PC-9 (cell line): ENCODE measurements around the gene CFAP65. TPM values are rescaled to one million over a fixed set of nuclear protein-coding genes. Genes with fewer than 3 reads are reported as not detected.

Experiments
- BruUV-seq: library from RNA; stranded (reverse); fragments of 400-500 nt; replicated peaks from 2 replicates; lab custom pipeline; 2021; lab: Mats Ljungman, UMichigan
- CTCF ChIA-PET: fragments of 300-600 bp; sonication (Branson Sonifier 250); formaldehyde crosslinking; loops from one replicate; lab custom pipeline; 2022; ENCODE audit warnings: antibody characterized with exemption; lab: Charles Lee
- POLR2A ChIA-PET: fragments of 300-600 bp; sonication (Branson Sonifier 250); formaldehyde crosslinking; loops from one replicate; lab custom pipeline; 2022; ENCODE audit warnings: antibody characterized with exemption; ENCODE audit not compliant: unreplicated experiment; lab: Charles Lee
- DNase-seq, 2 experiments: peaks; one replicate each; pipeline versions ENCODE4 v3.0.0 to v3.0.0-alpha.2; 2015 to 2022; ENCODE audit warnings: mixed read lengths in 1 of 2
- H2AFZ ChIP-seq: fragments of 200-600 bp; sonication (generic); 2 replicates; pipeline ENCODE4 v1.8.1; 2017; ENCODE audit warnings: antibody characterized with exemption
- H3F3A ChIP-seq: fragments of 200-600 bp; sonication (generic); 2 replicates; pipeline ENCODE4 v1.8.1; 2017; ENCODE audit warnings: antibody characterized with exemption, mild to moderate bottlenecking, low read depth; ENCODE audit not compliant: insufficient read depth
- H3K27ac ChIP-seq: fragments of 200-600 bp; sonication (generic); 2 replicates; pipeline ENCODE4 v1.6.1; 2016; ENCODE audit warnings: mixed run types
- H3K27me3 ChIP-seq: fragments of 200-600 bp; sonication (generic); 2 replicates; pipeline ENCODE4 v1.6.1; 2016; ENCODE audit warnings: low read depth, mixed run types; ENCODE audit not compliant: insufficient read depth
- H3K36me3 ChIP-seq: fragments of 200-600 bp; sonication (generic); 2 replicates; pipeline ENCODE4 v1.6.1; 2016; ENCODE audit warnings: low read depth, mixed run types
- H3K4me1 ChIP-seq: fragments of 200-600 bp; sonication (generic); replicated peaks from 2 replicates; pipeline ENCODE4 v1.6.1; 2016; ENCODE audit warnings: mixed run types; ENCODE audit not compliant: insufficient read depth
- H3K4me2 ChIP-seq: fragments of 200-600 bp; sonication (generic); 2 replicates; pipeline ENCODE4 v1.6.1; 2017; ENCODE audit warnings: mixed run types
- H3K4me3 ChIP-seq: fragments of 200-600 bp; sonication (generic); 2 replicates; pipeline ENCODE4 v1.6.1; 2016; ENCODE audit warnings: mixed run types
- H3K79me2 ChIP-seq: fragments of 200-600 bp; sonication (generic); 2 replicates; pipeline ENCODE4 v1.6.1; 2017; ENCODE audit warnings: low read depth, mixed run types
- H3K9me2 ChIP-seq: fragments of 200-600 bp; sonication (generic); 2 replicates; pipeline ENCODE4 v1.8.1; 2017; ENCODE audit warnings: mild to moderate bottlenecking; ENCODE audit not compliant: insufficient read depth
- H3K9me3 ChIP-seq: fragments of 200-600 bp; sonication (generic); 2 replicates; pipeline ENCODE4 v1.8.1; 2016; ENCODE audit warnings: low read depth; ENCODE audit not compliant: insufficient read depth
- H4K20me1 ChIP-seq: fragments of 200-600 bp; sonication (generic); 2 replicates; pipeline ENCODE4 v1.8.1; 2017; ENCODE audit not compliant: insufficient read depth
- EZH2 ChIP-seq: fragments of 200-600 bp; sonication (generic); IDR thresholded peaks from 2 replicates; pipeline ENCODE4 v1.8.0; 2017; ENCODE audit warnings: antibody characterized with exemption, low read depth
- intact Hi-C: fragments of 100-400 bp; cut with micrococcal nuclease; formaldehyde crosslinking; loops from one replicate; pipeline ENCODE4 v1.10.0; 2022; ENCODE audit not compliant: unreplicated experiment
- total RNA-seq: library from RNA; stranded (reverse); gene quantifications from 2 replicates; pipeline ENCODE4 v1.2.3, GENCODE V29; 2021
- TF ChIP-seq, protein P1 (sequence below): fragments of 200-600 bp; sonication (generic); conservative IDR thresholded peaks from 2 replicates; pipeline ENCODE4 v1.6.1; 2017; ENCODE audit warnings: mixed run types, antibody characterized with exemption, mild to moderate bottlenecking, moderate library complexity

Gene CFAP65
- total RNA-seq, 1 experiment from 2014 or later = not detected

DNA sequence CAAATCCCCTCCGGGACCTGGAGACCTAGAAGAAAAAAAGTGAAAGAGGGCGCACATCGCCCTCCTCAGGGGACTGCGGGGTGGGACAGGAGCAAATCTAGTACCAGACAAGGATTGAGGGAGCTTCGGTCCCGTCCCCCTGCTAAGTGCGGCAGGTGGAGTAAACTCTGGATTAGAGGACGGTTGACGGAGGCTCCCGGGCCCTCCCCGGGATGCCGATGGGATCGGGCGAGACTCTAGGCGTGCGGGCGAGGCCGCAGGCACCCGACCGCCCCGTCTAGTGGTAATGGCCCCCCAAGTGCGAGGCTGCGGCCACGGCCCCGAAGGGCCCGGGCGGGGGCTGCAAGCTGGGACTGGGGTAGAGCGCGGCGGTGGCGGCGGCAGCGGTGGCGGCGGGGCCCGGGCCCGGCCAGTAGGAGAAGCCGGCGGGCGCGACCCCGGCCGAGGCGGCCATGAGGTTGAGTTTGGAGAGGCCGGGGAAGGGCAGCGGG is 59.9 kb downstream of the CFAP65 start:
- Histone ChIP-seq H3K4me2 (no peak overlapping the region), H3K9me3 (no peaks in the 10 kb centered on the region), H3K27ac (no peak overlapping the region), H4K20me1 (no peaks in the 10 kb centered on the region), H3K9me2 (no peaks in the 10 kb centered on the region), H3K79me2 (no peaks in the 10 kb centered on the region), H2AFZ (no peak overlapping the region), H3K36me3 (no peaks in the 10 kb centered on the region), H3K4me1 (no peaks in the 10 kb centered on the region), H3F3A (no peaks in the 10 kb centered on the region), H3K4me3 (no peak overlapping the region), H3K27me3 (peaks cover 48% of the 10 kb centered on the region)
- CTCF ChIA-PET = no interaction called here
- POLR2A ChIA-PET = no interaction called here
- BruUV-seq = no TSS peak
- intact Hi-C loops = loop anchor here (5.0 kb wide), 1 partner anchor 104 kb away; no protein-coding TSS in a partner anchor
- no peak for DNase-seq
- no peak for TF ChIP-seq EZH2
- TF ChIP-seq, protein P1, sequence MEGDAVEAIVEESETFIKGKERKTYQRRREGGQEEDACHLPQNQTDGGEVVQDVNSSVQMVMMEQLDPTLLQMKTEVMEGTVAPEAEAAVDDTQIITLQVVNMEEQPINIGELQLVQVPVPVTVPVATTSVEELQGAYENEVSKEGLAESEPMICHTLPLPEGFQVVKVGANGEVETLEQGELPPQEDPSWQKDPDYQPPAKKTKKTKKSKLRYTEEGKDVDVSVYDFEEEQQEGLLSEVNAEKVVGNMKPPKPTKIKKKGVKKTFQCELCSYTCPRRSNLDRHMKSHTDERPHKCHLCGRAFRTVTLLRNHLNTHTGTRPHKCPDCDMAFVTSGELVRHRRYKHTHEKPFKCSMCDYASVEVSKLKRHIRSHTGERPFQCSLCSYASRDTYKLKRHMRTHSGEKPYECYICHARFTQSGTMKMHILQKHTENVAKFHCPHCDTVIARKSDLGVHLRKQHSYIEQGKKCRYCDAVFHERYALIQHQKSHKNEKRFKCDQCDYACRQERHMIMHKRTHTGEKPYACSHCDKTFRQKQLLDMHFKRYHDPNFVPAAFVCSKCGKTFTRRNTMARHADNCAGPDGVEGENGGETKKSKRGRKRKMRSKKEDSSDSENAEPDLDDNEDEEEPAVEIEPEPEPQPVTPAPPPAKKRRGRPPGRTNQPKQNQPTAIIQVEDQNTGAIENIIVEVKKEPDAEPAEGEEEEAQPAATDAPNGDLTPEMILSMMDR = peak; percentile 19; the same call in 1 of the 2 replicates

DNA sequence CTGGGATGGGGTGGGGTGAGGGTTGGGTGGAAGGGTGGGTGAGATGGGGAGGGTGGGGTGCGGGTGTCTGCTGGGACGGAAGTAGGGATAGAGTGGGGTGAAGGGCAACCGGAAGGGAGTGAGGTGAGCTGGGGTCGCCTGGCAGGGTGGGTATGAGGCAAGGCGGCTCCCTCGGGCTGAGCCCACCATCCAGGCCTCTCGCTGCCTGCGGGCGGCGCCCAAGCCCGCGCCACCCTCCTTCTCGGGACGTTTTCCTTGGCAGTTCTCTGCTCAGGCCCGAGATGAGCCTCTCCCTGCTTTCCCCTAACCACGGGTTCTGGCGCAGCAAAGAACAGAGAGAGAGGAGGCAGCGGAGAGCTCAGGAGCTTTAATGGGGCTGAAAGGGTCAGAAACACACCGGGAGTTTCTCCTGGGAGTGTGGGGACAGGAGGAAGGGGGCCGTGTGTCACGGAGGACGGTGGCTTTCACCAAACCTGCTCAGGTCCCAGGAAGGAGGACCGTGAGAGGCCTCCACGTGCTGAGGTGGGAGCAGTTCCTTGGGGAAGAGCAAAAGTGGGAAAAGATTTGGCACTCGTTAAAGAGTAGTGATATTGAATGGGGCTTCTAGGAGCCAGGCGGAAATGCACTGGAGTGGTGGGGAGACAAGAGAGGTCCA is 60.5 kb downstream of the CFAP65 start:
- intact Hi-C loops = loop anchor here (5.0 kb wide), 1 partner anchor 104 kb away; no protein-coding TSS in a partner anchor
- Histone ChIP-seq H3K9me3 (no peaks in the 10 kb centered on the region), H3K79me2 (no peaks in the 10 kb centered on the region), H4K20me1 (no peaks in the 10 kb centered on the region), H3K9me2 (no peaks in the 10 kb centered on the region), H3K4me1 (no peaks in the 10 kb centered on the region), H2AFZ (no peak overlapping the region), H3K4me2 (no peak overlapping the region), H3F3A (no peaks in the 10 kb centered on the region), H3K4me3 (no peak overlapping the region), H3K27ac (no peak overlapping the region), H3K27me3 (peaks cover 43% of the 10 kb centered on the region), H3K36me3 (no peaks in the 10 kb centered on the region)
- BruUV-seq = no TSS peak
- TF ChIP-seq EZH2 = no peak
- TF ChIP-seq, protein P1 = peak; percentile 32; the same call in 1 of the 2 replicates
- ChIA-PET CTCF (interaction anchor here (0.6 to 1.2 kb wide), 8 partner anchors 13 to 409 kb away, joined by 3 to 10 read pairs (median 4); no protein-coding TSS in a partner anchor), POLR2A (no interaction called here)
- no peak for DNase-seq

DNA sequence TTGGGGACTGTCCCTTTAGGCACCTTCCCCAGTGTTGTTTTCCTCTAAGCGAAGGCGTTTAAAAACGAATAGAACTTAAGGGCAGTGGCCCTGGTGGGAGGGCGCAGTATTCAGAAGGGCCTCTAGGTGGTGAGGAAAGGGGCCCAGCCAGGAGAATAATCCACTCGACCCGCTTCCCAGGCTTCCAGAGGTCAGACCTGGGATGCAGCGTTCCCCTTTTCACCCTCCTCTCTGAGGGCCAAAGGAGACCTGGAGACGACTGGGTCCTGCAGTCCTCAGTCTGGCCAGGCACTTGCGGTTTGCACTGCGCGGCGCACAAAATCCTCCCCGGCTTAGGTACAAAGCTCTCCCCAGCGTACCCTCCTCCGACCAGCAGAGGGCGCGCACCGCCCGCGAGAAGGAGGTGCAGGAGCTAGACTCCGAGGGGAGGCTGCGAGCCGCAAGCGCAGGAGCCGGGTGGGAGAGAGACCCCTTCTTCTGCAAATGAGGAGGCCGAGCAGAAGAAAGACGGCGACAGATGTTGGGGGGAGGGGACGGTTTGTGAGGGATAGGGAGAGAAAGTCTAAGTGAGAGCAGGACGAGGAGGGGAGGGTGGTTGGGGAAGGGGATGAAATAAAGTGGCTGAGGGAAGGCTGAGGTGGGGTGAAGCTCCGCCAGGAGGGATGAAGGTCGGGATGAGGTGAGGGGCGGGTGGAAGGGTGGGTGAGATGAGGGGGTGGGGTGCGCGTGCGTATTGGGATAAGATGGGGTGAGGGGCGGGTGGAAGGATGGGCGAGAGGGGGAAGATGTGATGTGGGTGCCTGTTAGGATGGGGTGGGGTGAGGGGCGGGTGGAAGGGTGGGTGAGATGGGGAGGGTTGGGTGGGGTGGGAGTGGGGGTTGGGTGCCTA is 61.2 kb downstream of the CFAP65 start:
- CTCF ChIA-PET = interaction anchor here (0.6 to 1.2 kb wide), 14 partner anchors 14 to 462 kb away, joined by 3 to 10 read pairs (median 4); no protein-coding TSS in a partner anchor
- Histone ChIP-seq H3K4me1 (no peaks in the 10 kb centered on the region), H3K79me2 (no peaks in the 10 kb centered on the region), H2AFZ (peak overlapping the region; percentile 77), H3K36me3 (no peaks in the 10 kb centered on the region), H4K20me1 (no peaks in the 10 kb centered on the region), H3K27me3 (peaks cover 37% of the 10 kb centered on the region), H3K4me2 (peak overlapping the region; percentile 83), H3F3A (no peaks in the 10 kb centered on the region), H3K9me3 (no peaks in the 10 kb centered on the region), H3K4me3 (peak overlapping the region; percentile 51; the same call in 1 of the 2 replicates), H3K9me2 (no peaks in the 10 kb centered on the region), H3K27ac (no peak overlapping the region)
- POLR2A ChIA-PET = no interaction called here
- no peak for TF ChIP-seq EZH2
- TF ChIP-seq, protein P1 = peak; percentile 97
- peak; percentile 53 to 79 for DNase-seq
- no TSS peak for BruUV-seq
- intact Hi-C loops = loop anchor here (5.0 kb wide), 2 partner anchors 103 to 128 kb away; no protein-coding TSS in a partner anchor
